RWPE2 (cell line): ENCODE measurements around the gene PRRT4.

Source experiments
- ATAC-seq: fragments of 200-7000 bp; cut with Tn5 transposase; 3 replicates; pipeline ENCODE4 v1.9.1; 2021; ENCODE audit warnings: low read depth
- DNase-seq: peaks from one replicate; pipeline ENCODE4 v3.0.0-alpha.2; 2020; ENCODE audit warnings: low spot score
- H3K27ac ChIP-seq: fragments of 450-650 bp; 2 replicates; pipeline ENCODE4 v1.5.1; 2017; ENCODE audit warnings: mild to moderate bottlenecking; ENCODE audit not compliant: poor library complexity, severe bottlenecking
- H3K27me3 ChIP-seq: fragments of 250-450 bp; sonication (Bioruptor Pico); 2 replicates; pipeline ENCODE4 v1.5.1; 2021; ENCODE audit warnings: mild to moderate bottlenecking, moderate library complexity; ENCODE audit not compliant: insufficient read depth, poor library complexity, severe bottlenecking
- H3K36me3 ChIP-seq: fragments of 250-450 bp; sonication (Bioruptor Pico); 2 replicates; pipeline ENCODE4 v1.5.1; 2020; ENCODE audit warnings: low read depth, mild to moderate bottlenecking, moderate library complexity
- H3K4me1 ChIP-seq: fragments of 250-450 bp; sonication (Bioruptor Pico); 2 replicates; pipeline ENCODE4 v1.5.1; 2021; ENCODE audit warnings: mild to moderate bottlenecking, moderate library complexity; ENCODE audit not compliant: insufficient read depth, poor library complexity, severe bottlenecking
- H3K4me3 ChIP-seq: fragments of 250-450 bp; sonication (Bioruptor Pico); 2 replicates; pipeline ENCODE4 v1.5.1; 2021; ENCODE audit warnings: mild to moderate bottlenecking, moderate library complexity; ENCODE audit not compliant: severe bottlenecking
- H3K9me3 ChIP-seq: fragments of 250-450 bp; sonication (Bioruptor Pico); 2 replicates; pipeline ENCODE4 v1.5.1; 2021; ENCODE audit warnings: mild to moderate bottlenecking, moderate library complexity; ENCODE audit not compliant: severe bottlenecking
- CTCF ChIP-seq: fragments of 450-650 bp; IDR thresholded peaks from one replicate; pipeline ENCODE4 v1.5.1; 2017; ENCODE audit warnings: mild to moderate bottlenecking, moderate library complexity; ENCODE audit not compliant: poor library complexity, severe bottlenecking

Gene PRRT4

GRCh38 chr7:128399991-128400390 is 38.5 kb upstream of the PRRT4 start:
- Histone ChIP-seq H3K9me3 (no peaks in the 10 kb centered on the region), H3K4me3 (no peak overlapping the region), H3K4me1 (peaks cover 9% of the 10 kb centered on the region), H3K27ac (no peak overlapping the region), H3K27me3 (no peaks in the 10 kb centered on the region), H3K36me3 (peaks cover 70% of the 10 kb centered on the region)
- ATAC-seq (no peak), DNase-seq (no peak)
- TF ChIP-seq CTCF, result no peak

- ATAC-seq (peak; percentile 28), DNase-seq (no peak)
- H3K27me3 ChIP-seq, result no peaks in the 10 kb centered on the region
- H3K36me3 ChIP-seq, result peaks cover 67% of the 10 kb centered on the region
- peak; percentile 50 for TF ChIP-seq CTCF
- no peak overlapping the region for H3K27ac ChIP-seq
- H3K4me3 ChIP-seq, result no peak overlapping the region
- H3K9me3 ChIP-seq, result no peaks in the 10 kb centered on the region
- no peaks in the 10 kb centered on the region for H3K4me1 ChIP-seq
Measured at GRCh38 chr7:128398841-128399135, 37.3 kb upstream of the PRRT4 start.

GRCh38 chr7:128398016-128398840 is 36.7 kb upstream of the PRRT4 start:
- no peak overlapping the region for H3K27ac ChIP-seq
- no peak overlapping the region for H3K4me3 ChIP-seq
- no peaks in the 10 kb centered on the region for H3K9me3 ChIP-seq
- ATAC-seq (peak; percentile 66), DNase-seq (no peak)
- no peaks in the 10 kb centered on the region for H3K27me3 ChIP-seq
- no peaks in the 10 kb centered on the region for H3K4me1 ChIP-seq
- H3K36me3 ChIP-seq, result peaks cover 63% of the 10 kb centered on the region
- peak; percentile 90 for TF ChIP-seq CTCF

- Histone ChIP-seq H3K36me3 (peaks cover 45% of the 10 kb centered on the region), H3K9me3 (no peaks in the 10 kb centered on the region), H3K27ac (no peak overlapping the region), H3K27me3 (no peaks in the 10 kb centered on the region), H3K4me1 (no peaks in the 10 kb centered on the region), H3K4me3 (no peak overlapping the region)
- DNase-seq (no peak), ATAC-seq (no peak)
- no peak for TF ChIP-seq CTCF
Measured at GRCh38 chr7:128396357-128396756, 34.9 kb upstream of the PRRT4 start.

GRCh38 chr7:128395748-128396147 is 34.3 kb upstream of the PRRT4 start:
- H3K27ac ChIP-seq, result no peak overlapping the region
- no peak overlapping the region for H3K4me3 ChIP-seq
- peaks cover 38% of the 10 kb centered on the region for H3K36me3 ChIP-seq
- TF ChIP-seq CTCF, result no peak
- H3K27me3 ChIP-seq, result no peaks in the 10 kb centered on the region
- ATAC-seq (no peak), DNase-seq (no peak)
- H3K4me1 ChIP-seq, result no peaks in the 10 kb centered on the region
- no peaks in the 10 kb centered on the region for H3K9me3 ChIP-seq
